ENCODE results near the gene PJA2. TPM values are rescaled to one million over a fixed set of nuclear protein-coding genes. Genes with fewer than 3 reads are reported as not detected.

Gene PJA2
- total RNA-seq, 1 donor, result 101 TPM

GRCh38 chr5:109354761-109355160 is 55.0 kb downstream of the PJA2 start:
- no peak for TF ChIP-seq CTCF (IDR thresholded peaks at IDR 0.05; ENCODE audit: extremely low read depth, low read depth, low read length)
- H2AFZ ChIP-seq (ENCODE audit: low read length), result no peak overlapping the region
- no peak for DNase-seq (ENCODE audit: insufficient read length, low spot score, missing footprints)

GRCh38 chr5:109351988-109352864 is 57.5 kb downstream of the PJA2 start:
- H3K4me3 ChIP-seq (ENCODE audit: insufficient read depth, low read length), result no peak overlapping the region
- peaks cover 2% of the 10 kb centered on the region for H3K4me1 ChIP-seq (ENCODE audit: insufficient read depth, low read length)
- H3K27me3 ChIP-seq (ENCODE audit: insufficient read depth, low read length), result no peaks in the 10 kb centered on the region
- no peak overlapping the region for H3K27ac ChIP-seq (ENCODE audit: low read depth, low read length)
- peaks cover 21% of the 10 kb centered on the region for H3K36me3 ChIP-seq (ENCODE audit: insufficient read depth, low read length)
- H3K4me2 ChIP-seq (ENCODE audit: insufficient read depth, low read length), result no peak overlapping the region
- no peaks in the 10 kb centered on the region for H3K9me3 ChIP-seq (ENCODE audit: low read depth, low read length)
- peaks cover 18% of the 10 kb centered on the region for H4K20me1 ChIP-seq (ENCODE audit: insufficient read depth, low read length)
- H2AFZ ChIP-seq (ENCODE audit: low read length), result no peak overlapping the region
- no peak for TF ChIP-seq CTCF (IDR thresholded peaks at IDR 0.05; ENCODE audit: extremely low read depth, low read depth, low read length)
- DNase-seq (ENCODE audit: insufficient read length, low spot score, missing footprints), result no peak
- peaks cover 25% of the 10 kb centered on the region for H3K79me2 ChIP-seq (ENCODE audit: insufficient read depth, low read length)

More at GRCh38 chr5:109354761-109355160, 55.0 kb downstream of the PJA2 start:
- no peaks in the 10 kb centered on the region for H3K4me1 ChIP-seq (ENCODE audit: insufficient read depth, low read length)
- no peak overlapping the region for H3K4me3 ChIP-seq (ENCODE audit: insufficient read depth, low read length)
- no peak overlapping the region for H3K27ac ChIP-seq (ENCODE audit: low read depth, low read length)
- peaks cover 26% of the 10 kb centered on the region for H3K79me2 ChIP-seq (ENCODE audit: insufficient read depth, low read length)
- H3K4me2 ChIP-seq (ENCODE audit: insufficient read depth, low read length), result no peak overlapping the region
- H3K27me3 ChIP-seq (ENCODE audit: insufficient read depth, low read length), result no peaks in the 10 kb centered on the region
- H3K36me3 ChIP-seq (ENCODE audit: insufficient read depth, low read length), result peaks cover 14% of the 10 kb centered on the region
- peaks cover 16% of the 10 kb centered on the region for H4K20me1 ChIP-seq (ENCODE audit: insufficient read depth, low read length)
- no peaks in the 10 kb centered on the region for H3K9me3 ChIP-seq (ENCODE audit: low read depth, low read length)

- Histone ChIP-seq H3K4me2 (ENCODE audit: insufficient read depth, low read length) (no peak overlapping the region), H3K4me3 (ENCODE audit: insufficient read depth, low read length) (no peak overlapping the region), H3K79me2 (ENCODE audit: insufficient read depth, low read length) (peaks cover 32% of the 10 kb centered on the region), H3K9me3 (ENCODE audit: low read depth, low read length) (no peaks in the 10 kb centered on the region), H3K36me3 (ENCODE audit: insufficient read depth, low read length) (peaks cover 33% of the 10 kb centered on the region), H2AFZ (ENCODE audit: low read length) (no peak overlapping the region), H4K20me1 (ENCODE audit: insufficient read depth, low read length) (peaks cover 19% of the 10 kb centered on the region), H3K4me1 (ENCODE audit: insufficient read depth, low read length) (peaks cover 2% of the 10 kb centered on the region), H3K27me3 (ENCODE audit: insufficient read depth, low read length) (no peaks in the 10 kb centered on the region), H3K27ac (ENCODE audit: low read depth, low read length) (no peak overlapping the region)
- no peak for TF ChIP-seq CTCF (IDR thresholded peaks at IDR 0.05; ENCODE audit: extremely low read depth, low read depth, low read length)
- no peak for DNase-seq (ENCODE audit: insufficient read length, low spot score, missing footprints)
Measured at GRCh38 chr5:109350537-109351270, 59.1 kb downstream of the PJA2 start.

- H3K79me2 ChIP-seq (ENCODE audit: insufficient read depth, low read length), result peaks cover 34% of the 10 kb centered on the region
- H3K36me3 ChIP-seq (ENCODE audit: insufficient read depth, low read length), result peaks cover 28% of the 10 kb centered on the region
- H4K20me1 ChIP-seq (ENCODE audit: insufficient read depth, low read length), result peaks cover 16% of the 10 kb centered on the region
- H2AFZ ChIP-seq (ENCODE audit: low read length), result no peak overlapping the region
- no peak overlapping the region for H3K4me2 ChIP-seq (ENCODE audit: insufficient read depth, low read length)
- DNase-seq (ENCODE audit: insufficient read length, low spot score, missing footprints), result no peak
- no peak overlapping the region for H3K27ac ChIP-seq (ENCODE audit: low read depth, low read length)
- H3K27me3 ChIP-seq (ENCODE audit: insufficient read depth, low read length), result no peaks in the 10 kb centered on the region
- no peak overlapping the region for H3K4me3 ChIP-seq (ENCODE audit: insufficient read depth, low read length)
- TF ChIP-seq CTCF (IDR thresholded peaks at IDR 0.05; ENCODE audit: extremely low read depth, low read depth, low read length), result no peak
- H3K4me1 ChIP-seq (ENCODE audit: insufficient read depth, low read length), result peaks cover 2% of the 10 kb centered on the region
- H3K9me3 ChIP-seq (ENCODE audit: low read depth, low read length), result no peaks in the 10 kb centered on the region
Measured at GRCh38 chr5:109349388-109349787, 60.4 kb downstream of the PJA2 start.
